MG63 (cell line): Measurements from ENCODE around the gene HSD17B10. TPM values are rescaled to one million over a fixed set of nuclear protein-coding genes. Genes with fewer than 3 reads are reported as not detected.
"Not testable (repeated sequence)": the region's sequence is repeated elsewhere in the genome, so short reads cannot be mapped to it uniquely, and the experiment has no call there.

Experiments used
- DNase-seq: peaks from one replicate; pipeline ENCODE4 v3.0.0-alpha.2; 2020
- H3K27me3 ChIP-seq: fragments of 250-450 bp; sonication (Bioruptor Pico); 2 replicates; pipeline ENCODE4 v1.5.1; 2020; ENCODE audit warnings: mild to moderate bottlenecking, moderate library complexity
- H3K36me3 ChIP-seq: fragments of 250-450 bp; sonication (Bioruptor Pico); 2 replicates; pipeline ENCODE4 v1.5.1; 2020; ENCODE audit warnings: mild to moderate bottlenecking, moderate library complexity
- H3K4me3 ChIP-seq: fragments of 250-450 bp; sonication (Bioruptor Pico); 2 replicates; pipeline ENCODE4 v1.5.1; 2020; ENCODE audit warnings: mild to moderate bottlenecking, moderate library complexity
- H3K9me3 ChIP-seq: fragments of 250-450 bp; sonication (Bioruptor Pico); 2 replicates; pipeline ENCODE4 v1.5.1; 2020; ENCODE audit warnings: mild to moderate bottlenecking, moderate library complexity
- total RNA-seq: library from RNA; depleted of rRNA; stranded (reverse); fragments of >200 nt; shearing (Covaris generic); gene quantifications from 2 replicates; pipeline ENCODE4 v1.2.3, GENCODE V29; 2014; ENCODE audit warnings: low replicate concordance

The HSD17B10 gene
- total RNA-seq, 1 experiment from 2014 or later = 166 TPM

GRCh38 chrX:53440621-53441517 lies 6.7 kb upstream of the HSD17B10 start:
- H3K9me3 ChIP-seq = no peaks in the 10 kb centered on the region
- H3K4me3 ChIP-seq = peak overlapping the region; percentile 35
- peak; percentile 72 for DNase-seq
- H3K36me3 ChIP-seq = no peaks in the 10 kb centered on the region
- H3K27me3 ChIP-seq = no peaks in the 10 kb centered on the region

- Histone ChIP-seq H3K9me3 (no peaks in the 10 kb centered on the region), H3K4me3 (no peak overlapping the region; the same call in 1 of the 2 replicates)
Measured at GRCh38 chrX:53440101-53440500, 5.9 kb upstream of the HSD17B10 start.

GRCh38 chrX:53438832-53439230 lies 4.7 kb upstream of the HSD17B10 start:
- Histone ChIP-seq H3K27me3 (no peaks in the 10 kb centered on the region), H3K36me3 (no peaks in the 10 kb centered on the region), H3K4me3 (no peak overlapping the region), H3K9me3 (no peaks in the 10 kb centered on the region)
- DNase-seq = no peak

More at GRCh38 chrX:53440101-53440500, 5.9 kb upstream of the HSD17B10 start:
- no peak for DNase-seq
- H3K27me3 ChIP-seq = no peaks in the 10 kb centered on the region
- no peaks in the 10 kb centered on the region for H3K36me3 ChIP-seq

- H3K27me3 ChIP-seq = no peaks in the 10 kb centered on the region
- no peak for DNase-seq
- H3K4me3 ChIP-seq = no peak overlapping the region
- no peaks in the 10 kb centered on the region for H3K36me3 ChIP-seq
- no peaks in the 10 kb centered on the region for H3K9me3 ChIP-seq
Measured at GRCh38 chrX:53438174-53438831, 4.1 kb upstream of the HSD17B10 start.

- Histone ChIP-seq H3K36me3 (peaks cover 3% of the 10 kb centered on the region; the same call in 1 of the 2 replicates), H3K27me3 (no peaks in the 10 kb centered on the region), H3K4me3 (no peak overlapping the region), H3K9me3 (no peaks in the 10 kb centered on the region)
- no peak for DNase-seq
Measured at GRCh38 chrX:53437206-53437605, 3.0 kb upstream of the HSD17B10 start.

GRCh38 chrX:53435997-53436396 lies 1.8 kb upstream of the HSD17B10 start:
- Histone ChIP-seq H3K4me3 (no peak overlapping the region), H3K36me3 (peaks cover 6% of the 10 kb centered on the region; the same call in 1 of the 2 replicates), H3K9me3 (no peaks in the 10 kb centered on the region), H3K27me3 (no peaks in the 10 kb centered on the region)
- peak; percentile 45 for DNase-seq

- peaks cover 6% of the 10 kb centered on the region; the same call in 1 of the 2 replicates for H3K36me3 ChIP-seq
- no peaks in the 10 kb centered on the region for H3K27me3 ChIP-seq
- DNase-seq = no peak
- no peak overlapping the region for H3K4me3 ChIP-seq
- no peaks in the 10 kb centered on the region for H3K9me3 ChIP-seq
Measured at GRCh38 chrX:53430231-53430630, 3.9 kb downstream of the HSD17B10 start.

- DNase-seq = no peak
- Histone ChIP-seq H3K27me3 (no peaks in the 10 kb centered on the region), H3K4me3 (no peak overlapping the region), H3K9me3 (no peaks in the 10 kb centered on the region), H3K36me3 (peaks cover 6% of the 10 kb centered on the region; the same call in 1 of the 2 replicates)
Measured at GRCh38 chrX:53429755-53430154, 4.4 kb downstream of the HSD17B10 start.

- Histone ChIP-seq H3K9me3 (no peaks in the 10 kb centered on the region), H3K27me3 (no peaks in the 10 kb centered on the region), H3K4me3 (peak within 1 kb of the TSS; percentile 68), H3K36me3 (peaks cover 6% of the 10 kb centered on the region)
- DNase-seq = no peak
Measured at GRCh38 chrX:53422861-53423306, 11.3 kb downstream of the HSD17B10 start, which contains the start of gene RIBC1. Gene RIBC1 (plus strand): TSS chrX:53422873. CDS start chrX:53426277, 3,404 bp downstream.

GRCh38 chrX:53422086-53422860 lies 11.9 kb downstream of the HSD17B10 start, which contains the start of gene SMC1A:
Gene SMC1A (minus strand): TSS chrX:53422654. CDS start chrX:53422600, 54 bp downstream.
- Histone ChIP-seq H3K4me3 (peak within 1 kb of the TSS; percentile 68), H3K9me3 (no peaks in the 10 kb centered on the region), H3K27me3 (no peaks in the 10 kb centered on the region), H3K36me3 (peaks cover 6% of the 10 kb centered on the region)
- peak; percentile 95 for DNase-seq

GRCh38 chrX:53421772-53422085 lies 12.4 kb downstream of the HSD17B10 start:
- H3K9me3 ChIP-seq = no peaks in the 10 kb centered on the region
- peaks cover 6% of the 10 kb centered on the region for H3K36me3 ChIP-seq
- DNase-seq = no peak
- H3K27me3 ChIP-seq = no peaks in the 10 kb centered on the region
- peak overlapping the region; percentile 68 for H3K4me3 ChIP-seq

GRCh38 chrX:53421125-53421524 lies 13.0 kb downstream of the HSD17B10 start:
- no peak for DNase-seq
- Histone ChIP-seq H3K4me3 (peak overlapping the region; percentile 68), H3K9me3 (no peaks in the 10 kb centered on the region), H3K27me3 (no peaks in the 10 kb centered on the region), H3K36me3 (peaks cover 6% of the 10 kb centered on the region)

- H3K9me3 ChIP-seq, H3K36me3 ChIP-seq, H3K4me3 ChIP-seq, DNase-seq, H3K27me3 ChIP-seq: not testable (repeated sequence)
Measured at GRCh38 chrX:53420351-53420750, 13.8 kb downstream of the HSD17B10 start.

- DNase-seq = no peak
- peaks cover 33% of the 10 kb centered on the region for H3K36me3 ChIP-seq
- H3K4me3 ChIP-seq = no peak overlapping the region
- no peaks in the 10 kb centered on the region for H3K9me3 ChIP-seq
- no peaks in the 10 kb centered on the region for H3K27me3 ChIP-seq
Measured at GRCh38 chrX:53412446-53412845, 21.7 kb downstream of the HSD17B10 start.

- Histone ChIP-seq H3K4me3 (no peak overlapping the region), H3K9me3 (no peaks in the 10 kb centered on the region), H3K27me3 (no peaks in the 10 kb centered on the region), H3K36me3 (peaks cover 23% of the 10 kb centered on the region)
- DNase-seq = no peak
Measured at GRCh38 chrX:53403535-53403934, 30.6 kb downstream of the HSD17B10 start.

GRCh38 chrX:53398216-53398615 lies 36.0 kb downstream of the HSD17B10 start:
- no peak overlapping the region for H3K4me3 ChIP-seq
- H3K9me3 ChIP-seq = no peaks in the 10 kb centered on the region
- H3K27me3 ChIP-seq = no peaks in the 10 kb centered on the region
- H3K36me3 ChIP-seq = peaks cover 13% of the 10 kb centered on the region
- no peak for DNase-seq
